Astrocyte (in vitro differentiated cells and primary cell): Measurements from ENCODE around the gene DUSP1. TPM values are rescaled to one million over a fixed set of nuclear protein-coding genes. Genes with fewer than 3 reads are reported as not detected.

ENCODE experiments used
- DNase-seq: peaks from one replicate; pipeline ENCODE4 v3.0.0-alpha.2; 2010; ENCODE audit warnings: low read depth
- FAIRE-seq: peaks from 2 replicates; lab custom pipeline; 2011; peaks lifted over from hg19 to GRCh38; lab: Jason Lieb, UNC
- H2AFZ ChIP-seq: 2 replicates; pipeline ENCODE4 v1.6.0; 2012; ENCODE audit warnings: low read depth, low read length, inconsistent platforms
- H3K27ac ChIP-seq: 2 replicates; pipeline ENCODE4 v1.5.1; 2011; ENCODE audit warnings: low read depth, low read length, inconsistent platforms
- H3K27me3 ChIP-seq: 2 replicates; pipeline ENCODE4 v1.6.0; 2011; ENCODE audit warnings: low read length, inconsistent platforms; ENCODE audit not compliant: insufficient read depth
- H3K36me3 ChIP-seq: 2 replicates; pipeline ENCODE4 v1.5.1; 2011; ENCODE audit warnings: low read length, inconsistent platforms; ENCODE audit not compliant: insufficient read depth
- H3K4me1 ChIP-seq: 2 replicates; pipeline ENCODE4 v1.5.1; 2011; ENCODE audit warnings: low read length, inconsistent platforms; ENCODE audit not compliant: insufficient read depth
- H3K4me2 ChIP-seq: 2 replicates; pipeline ENCODE4 v1.6.0; 2012; ENCODE audit warnings: low read length, inconsistent platforms
- H3K4me3 ChIP-seq: 2 replicates; pipeline ENCODE4 v1.5.1; 2011; ENCODE audit warnings: low read depth, mild to moderate bottlenecking, low read length, inconsistent platforms; ENCODE audit not compliant: insufficient read depth
- H3K79me2 ChIP-seq: 2 replicates; pipeline ENCODE4 v1.6.0; 2012; ENCODE audit warnings: mild to moderate bottlenecking, low read length, inconsistent platforms; ENCODE audit not compliant: insufficient read depth
- H3K9ac ChIP-seq: 2 replicates; pipeline ENCODE4 v1.6.0; 2012; ENCODE audit warnings: mild to moderate bottlenecking, low read length, inconsistent platforms
- H3K9me3 ChIP-seq: 2 replicates; pipeline ENCODE4 v1.5.1; 2012; ENCODE audit warnings: low read depth, mild to moderate bottlenecking, low read length, inconsistent platforms; ENCODE audit not compliant: insufficient read depth
- H4K20me1 ChIP-seq: 2 replicates; pipeline ENCODE4 v1.6.0; 2012; ENCODE audit warnings: low read length, inconsistent platforms; ENCODE audit not compliant: insufficient read depth
- H3K27ac Mint-ChIP-seq: one replicate; pipeline ENCODE4 v1.8.0; 2021; ENCODE audit warnings: mild to moderate bottlenecking, mixed read lengths; ENCODE audit not compliant: unreplicated experiment
- H3K27me3 Mint-ChIP-seq: one replicate; pipeline ENCODE4 v1.8.0; 2021; ENCODE audit warnings: low read depth, mixed read lengths; ENCODE audit not compliant: unreplicated experiment
- H3K36me3 Mint-ChIP-seq: one replicate; pipeline ENCODE4 v1.8.0; 2021; ENCODE audit warnings: low read depth, mixed read lengths; ENCODE audit not compliant: unreplicated experiment
- H3K4me1 Mint-ChIP-seq: one replicate; pipeline ENCODE4 v1.8.0; 2021; ENCODE audit warnings: low read depth, mixed read lengths; ENCODE audit not compliant: unreplicated experiment
- H3K4me3 Mint-ChIP-seq: one replicate; pipeline ENCODE4 v1.8.0; 2021; ENCODE audit warnings: mild to moderate bottlenecking, moderate library complexity, mixed read lengths; ENCODE audit not compliant: unreplicated experiment
- H3K9me3 Mint-ChIP-seq: one replicate; pipeline ENCODE4 v1.8.0; 2021; ENCODE audit warnings: mild to moderate bottlenecking, mixed read lengths; ENCODE audit not compliant: unreplicated experiment
- CTCF ChIP-seq: IDR thresholded peaks from 2 replicates; pipeline ENCODE4 v1.5.1; 2011; ENCODE audit warnings: low read depth, mild to moderate bottlenecking, inconsistent platforms, low read length, moderate library complexity; ENCODE audit not compliant: insufficient read depth
- EZH2 ChIP-seq: IDR thresholded peaks from 2 replicates; pipeline ENCODE4 v1.6.1; 2012; ENCODE audit warnings: mild to moderate bottlenecking, low read length, inconsistent platforms; ENCODE audit not compliant: insufficient read depth
- total RNA-seq: library from RNA; stranded (reverse); gene quantifications from 2 replicates; pipeline ENCODE4 v1.2.1, GENCODE V29; 2021

Gene DUSP1
- total RNA-seq, 1 donor from 2014 or later, result 90.1 TPM

GRCh38 chr5:172723508-172723907 is 47.5 kb downstream of the DUSP1 start:
- no peak overlapping the region for H3K4me3 ChIP-seq
- no peak overlapping the region for H3K4me2 ChIP-seq
- H3K9me3 ChIP-seq, result no peaks in the 10 kb centered on the region
- FAIRE-seq (no peak), DNase-seq (no peak)
- H3K9me3 Mint-ChIP-seq, result peaks cover 2% of the 10 kb centered on the region
- no peaks in the 10 kb centered on the region for H4K20me1 ChIP-seq
- no peak overlapping the region for H3K27ac Mint-ChIP-seq
- H3K27me3 Mint-ChIP-seq, result peaks cover 56% of the 10 kb centered on the region
- no peak for TF ChIP-seq CTCF
- no peak for TF ChIP-seq EZH2
- no peak overlapping the region for H3K4me3 Mint-ChIP-seq
- no peaks in the 10 kb centered on the region for H3K36me3 Mint-ChIP-seq
- H3K36me3 ChIP-seq, result no peaks in the 10 kb centered on the region
- no peaks in the 10 kb centered on the region for H3K27me3 ChIP-seq
- no peak overlapping the region for H2AFZ ChIP-seq
- no peak overlapping the region for H3K9ac ChIP-seq
- no peaks in the 10 kb centered on the region for H3K79me2 ChIP-seq
- H3K27ac ChIP-seq, result no peak overlapping the region
- H3K4me1 ChIP-seq, result no peaks in the 10 kb centered on the region
- H3K4me1 Mint-ChIP-seq, result peaks cover 5% of the 10 kb centered on the region

GRCh38 chr5:172722327-172722815 is 48.6 kb downstream of the DUSP1 start:
- H3K4me1 Mint-ChIP-seq, result peaks cover 5% of the 10 kb centered on the region
- H3K79me2 ChIP-seq, result no peaks in the 10 kb centered on the region
- no peak overlapping the region for H3K27ac Mint-ChIP-seq
- DNase-seq (no peak), FAIRE-seq (no peak)
- H3K27me3 ChIP-seq, result no peaks in the 10 kb centered on the region
- H3K4me3 Mint-ChIP-seq, result no peak overlapping the region
- H3K4me3 ChIP-seq, result no peak overlapping the region
- no peaks in the 10 kb centered on the region for H3K4me1 ChIP-seq
- no peaks in the 10 kb centered on the region for H3K36me3 ChIP-seq
- no peak overlapping the region for H2AFZ ChIP-seq
- H3K9ac ChIP-seq, result no peak overlapping the region
- no peak overlapping the region for H3K4me2 ChIP-seq
- H3K36me3 Mint-ChIP-seq, result no peaks in the 10 kb centered on the region
- no peak overlapping the region for H3K27ac ChIP-seq
- H3K9me3 Mint-ChIP-seq, result peaks cover under 1% of the 10 kb centered on the region
- peaks cover 49% of the 10 kb centered on the region for H3K27me3 Mint-ChIP-seq
- TF ChIP-seq CTCF (no peak), EZH2 (no peak)
- H4K20me1 ChIP-seq, result no peaks in the 10 kb centered on the region
- H3K9me3 ChIP-seq, result no peaks in the 10 kb centered on the region

GRCh38 chr5:172721455-172722326 is 49.3 kb downstream of the DUSP1 start:
- TF ChIP-seq CTCF (no peak), EZH2 (no peak)
- no peaks in the 10 kb centered on the region for H3K27me3 ChIP-seq
- Mint-ChIP-seq H3K27me3 (peaks cover 52% of the 10 kb centered on the region), H3K4me1 (peaks cover 5% of the 10 kb centered on the region), H3K9me3 (no peaks in the 10 kb centered on the region), H3K4me3 (no peak overlapping the region), H3K27ac (no peak overlapping the region), H3K36me3 (no peaks in the 10 kb centered on the region)
- H3K79me2 ChIP-seq, result no peaks in the 10 kb centered on the region
- no peak overlapping the region for H2AFZ ChIP-seq
- no peaks in the 10 kb centered on the region for H3K36me3 ChIP-seq
- H3K4me3 ChIP-seq, result no peak overlapping the region
- no peaks in the 10 kb centered on the region for H3K4me1 ChIP-seq
- no peak overlapping the region for H3K4me2 ChIP-seq
- H3K27ac ChIP-seq, result no peak overlapping the region
- H4K20me1 ChIP-seq, result no peaks in the 10 kb centered on the region
- no peak for FAIRE-seq
- H3K9me3 ChIP-seq, result no peaks in the 10 kb centered on the region
- no peak for DNase-seq
- H3K9ac ChIP-seq, result no peak overlapping the region
